Measurements from ENCODE around the gene IL23A. TPM values are rescaled to one million over a fixed set of nuclear protein-coding genes. Genes with fewer than 3 reads are reported as not detected.
A peak's percentile ranks its signal among the peaks of the same experiment; 100 is the strongest.

IL23A gene
- total RNA-seq: 0.56 TPM
- long read RNA-seq, partial matches to known transcripts: 0 of 1 reads
- long read RNA-seq, other reads (novel, unspliced or antisense): 1 of 1 reads

DNA sequence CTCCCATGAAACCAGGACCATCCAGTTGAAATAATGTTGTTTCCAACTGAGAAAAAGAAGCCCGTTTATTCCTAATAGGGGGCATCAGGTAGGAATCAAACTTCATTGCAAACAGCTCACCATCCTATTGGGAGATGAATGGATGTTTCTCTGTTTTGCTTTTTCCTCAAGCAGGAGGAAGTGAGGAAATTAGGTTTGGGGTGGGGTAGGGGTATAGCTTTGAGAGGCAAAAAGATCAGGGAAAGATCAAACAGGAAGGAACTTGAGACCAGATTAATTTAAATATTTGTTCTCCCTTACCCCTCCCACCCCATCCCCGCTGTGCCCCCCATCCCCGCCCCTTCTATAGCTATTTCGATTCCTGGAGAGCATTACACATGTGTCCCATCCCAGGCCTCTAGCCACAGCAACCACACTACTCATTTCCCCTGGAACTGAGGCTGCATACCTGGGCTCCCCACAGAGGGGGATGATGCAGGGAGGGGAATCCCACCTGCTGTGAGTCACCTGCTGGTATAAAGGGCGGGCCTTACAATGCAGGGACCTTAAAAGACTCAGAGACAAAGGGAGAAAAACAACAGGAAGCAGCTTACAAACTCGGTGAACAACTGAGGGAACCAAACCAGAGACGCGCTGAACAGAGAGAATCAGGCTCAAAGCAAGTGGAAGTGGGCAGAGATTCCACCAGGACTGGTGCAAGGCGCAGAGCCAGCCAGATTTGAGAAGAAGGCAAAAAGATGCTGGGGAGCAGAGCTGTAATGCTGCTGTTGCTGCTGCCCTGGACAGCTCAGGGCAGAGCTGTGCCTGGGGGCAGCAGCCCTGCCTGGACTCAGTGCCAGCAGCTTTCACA lies at the start of gene IL23A:
TSS of gene IL23A (plus strand) at position 577 of the 850 bp plus-strand sequence. CDS start at position 738, 161 bp downstream.
- Histone ChIP-seq H3K4me3 (no peak within 1 kb of the TSS), H3K4me1 (peaks cover 24% of the 10 kb centered on the region), H3K27ac (peak within 1 kb of the TSS; percentile 59), H3K27me3 (ENCODE audit: low read depth) (no peaks in the 10 kb centered on the region), H3K9me3 (no peaks in the 10 kb centered on the region), H3K36me3 (peaks cover 22% of the 10 kb centered on the region)
- TF ChIP-seq CTCF (IDR thresholded peaks at IDR 0.05): no peak
- ATAC-seq (no peak), DNase-seq (no peak)
- intact Hi-C loops (cut with DNase I): no loop called here

- Histone ChIP-seq H3K27ac (no peak overlapping the region), H3K36me3 (peaks cover 36% of the 10 kb centered on the region), H3K9me3 (no peaks in the 10 kb centered on the region), H3K27me3 (ENCODE audit: low read depth) (no peaks in the 10 kb centered on the region), H3K4me1 (peaks cover 55% of the 10 kb centered on the region), H3K4me3 (no peak overlapping the region)
- DNase-seq: no peak
- no peak for ATAC-seq
- no peak for TF ChIP-seq CTCF (IDR thresholded peaks at IDR 0.05)
- intact Hi-C loops (cut with DNase I): no loop called here
Observed at GRCh38 chr12:56293795-56294194, 44.9 kb upstream of the IL23A start.

DNA sequence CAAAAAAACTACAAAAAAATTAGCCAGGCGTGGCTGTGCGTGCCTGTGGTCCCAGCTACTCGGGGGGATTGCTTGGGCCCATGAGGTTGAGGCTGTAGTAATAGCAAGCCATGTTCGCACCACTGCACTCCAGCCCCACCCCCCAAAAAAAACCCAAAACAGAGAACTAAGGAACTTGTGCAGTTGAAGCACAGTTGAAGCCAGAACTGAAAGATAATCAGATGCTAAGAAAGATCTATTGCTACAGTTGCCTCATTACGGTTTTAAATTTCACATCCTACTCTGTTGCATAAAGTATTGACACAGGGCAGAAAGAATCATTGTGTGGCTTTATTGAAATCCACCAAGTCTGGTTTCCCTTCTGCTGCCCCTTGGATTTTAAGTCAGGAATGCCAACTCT lies 42.4 kb upstream of the IL23A start:
- ATAC-seq: no peak

DNA sequence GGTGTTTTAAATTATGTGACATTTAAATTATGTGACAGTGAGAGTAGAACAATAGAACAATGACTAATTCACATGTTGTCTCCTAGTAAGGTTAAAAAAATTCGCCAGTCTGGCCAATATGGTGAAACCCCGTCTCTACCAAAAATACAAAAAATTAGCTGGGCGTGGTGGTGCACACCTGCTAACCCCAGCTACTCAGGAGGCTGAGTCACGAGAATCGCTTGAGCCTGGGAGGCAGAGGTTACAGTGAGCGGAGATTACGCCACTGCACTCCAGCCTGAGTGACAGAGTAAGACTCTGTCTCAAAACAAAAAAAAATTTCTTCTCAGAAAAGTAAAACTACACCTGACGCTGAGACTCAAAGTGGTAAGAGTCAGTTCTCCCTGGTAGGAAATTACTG lies 41.3 kb upstream of the IL23A start:
- intact Hi-C loops (cut with DNase I): no loop called here
- no peak for ATAC-seq
- Histone ChIP-seq H3K4me3 (no peak overlapping the region), H3K27me3 (ENCODE audit: low read depth) (no peaks in the 10 kb centered on the region), H3K27ac (no peak overlapping the region), H3K9me3 (no peaks in the 10 kb centered on the region), H3K4me1 (peaks cover 60% of the 10 kb centered on the region), H3K36me3 (peaks cover 14% of the 10 kb centered on the region)
- DNase-seq: no peak
- TF ChIP-seq CTCF (IDR thresholded peaks at IDR 0.05): no peak

More for the DNA sequence above, 42.4 kb upstream of the IL23A start:
- no peaks in the 10 kb centered on the region for H3K27me3 ChIP-seq (ENCODE audit: low read depth)
- no peak overlapping the region for H3K4me3 ChIP-seq
- TF ChIP-seq CTCF (IDR thresholded peaks at IDR 0.05): no peak
- intact Hi-C loops (cut with DNase I): no loop called here
- DNase-seq: no peak
- peaks cover 61% of the 10 kb centered on the region for H3K4me1 ChIP-seq
- no peak overlapping the region for H3K27ac ChIP-seq
- peaks cover 20% of the 10 kb centered on the region for H3K36me3 ChIP-seq
- H3K9me3 ChIP-seq: no peaks in the 10 kb centered on the region

- intact Hi-C loops (cut with DNase I): no loop called here
- H3K4me3 ChIP-seq: peak overlapping the region; percentile 70
- H3K27me3 ChIP-seq (ENCODE audit: low read depth): no peaks in the 10 kb centered on the region
- no peak for TF ChIP-seq CTCF (IDR thresholded peaks at IDR 0.05)
- DNase-seq (no peak), ATAC-seq (no peak)
- H3K27ac ChIP-seq: peak overlapping the region; percentile 94
- peaks cover 17% of the 10 kb centered on the region for H3K36me3 ChIP-seq
- peaks cover 62% of the 10 kb centered on the region for H3K4me1 ChIP-seq
- no peaks in the 10 kb centered on the region for H3K9me3 ChIP-seq
Observed at GRCh38 chr12:56298828-56299227, 39.9 kb upstream of the IL23A start.

Measured in lower lobe of right lung (tissue), 2 donors.